HepG2 (cell line): ENCODE measurements around the gene MTA2. TPM values are rescaled to one million over a fixed set of nuclear protein-coding genes. Genes with fewer than 3 reads are reported as not detected.

Experiments used
- DMAP1 ChIP-seq: IDR thresholded peaks from 2 replicates; pipeline ENCODE4 v1.6.1; 2016
- DPF2 ChIP-seq: sonication (generic); formaldehyde crosslinking; IDR thresholded peaks from 2 replicates; pipeline ENCODE4 v1.4.0; 2020; ENCODE audit warnings: mild to moderate bottlenecking, low read depth, missing genetic modification reagents, borderline replicate concordance
- FOXO1 ChIP-seq: sonication (generic); formaldehyde crosslinking; IDR thresholded peaks from 2 replicates; pipeline ENCODE4 v1.4.0; 2020; ENCODE audit warnings: missing genetic modification reagents
- GABPA ChIP-seq, 2 experiments: IDR thresholded peaks; 2 replicates each; pipeline ENCODE4 v1.6.1; 2011 to 2016; ENCODE audit warnings: low read depth in 2 of 2, low read length in 1 of 2, missing biosample characterization in 1 of 2, missing genetic modification characterization in 1 of 2
- KDM5B ChIP-seq: sonication (generic); formaldehyde crosslinking; IDR thresholded peaks from 2 replicates; pipeline ENCODE4 v1.4.0; 2020; ENCODE audit warnings: missing genetic modification reagents, mild to moderate bottlenecking, borderline replicate concordance
- MXD4 ChIP-seq: IDR thresholded peaks from 2 replicates; pipeline ENCODE4 v1.6.1; 2016; ENCODE audit warnings: mild to moderate bottlenecking, missing biosample characterization, missing genetic modification reagents
- NKX3-1 ChIP-seq: sonication (generic); formaldehyde crosslinking; IDR thresholded peaks from 2 replicates; pipeline ENCODE4 v1.5.0; 2020; ENCODE audit warnings: missing genetic modification reagents
- PPARG ChIP-seq: conservative IDR thresholded peaks from 2 replicates; pipeline ENCODE4 v1.6.1; 2016; ENCODE audit warnings: missing biosample characterization, missing genetic modification reagents
- REST ChIP-seq, 2 experiments: IDR thresholded peaks; 2 replicates each; pipeline ENCODE4 v1.6.1; 2011 to 2012; ENCODE audit warnings: low read length in 2 of 2, borderline replicate concordance in 1 of 2, low read depth in 1 of 2, mild to moderate bottlenecking in 1 of 2, moderate library complexity in 1 of 2
- SAP130 ChIP-seq: IDR thresholded peaks from 2 replicates; pipeline ENCODE4 v1.6.1; 2016; ENCODE audit warnings: low read depth
- SNAPC5 ChIP-seq: sonication (generic); formaldehyde crosslinking; IDR thresholded peaks from 2 replicates; pipeline ENCODE4 v1.8.1; 2023; ENCODE audit warnings: mild to moderate bottlenecking, missing genetic modification reagents, borderline replicate concordance
- SP4 ChIP-seq: sonication (generic); formaldehyde crosslinking; IDR thresholded peaks from 2 replicates; pipeline ENCODE4 v1.8.1; 2023; ENCODE audit warnings: mild to moderate bottlenecking, missing genetic modification reagents
- TAF1 ChIP-seq: sonication (generic); formaldehyde crosslinking; IDR thresholded peaks from 2 replicates; pipeline ENCODE4 v1.4.0; 2020; ENCODE audit warnings: missing genetic modification reagents
- ZBTB8A ChIP-seq: sonication (generic); formaldehyde crosslinking; IDR thresholded peaks from 2 replicates; pipeline ENCODE4 v1.4.0; 2020; ENCODE audit warnings: mild to moderate bottlenecking, low read depth, missing genetic modification reagents, borderline replicate concordance
- ZFP41 ChIP-seq: sonication (generic); formaldehyde crosslinking; IDR thresholded peaks from 2 replicates; pipeline ENCODE4 v1.4.0; 2020; ENCODE audit warnings: mild to moderate bottlenecking, missing genetic modification reagents, borderline replicate concordance
- ZFP91 ChIP-seq: sonication (generic); formaldehyde crosslinking; IDR thresholded peaks from 2 replicates; pipeline ENCODE4 v1.9.0; 2022; ENCODE audit warnings: missing genetic modification reagents, mild to moderate bottlenecking, borderline replicate concordance
- ZNF546 ChIP-seq: sonication (generic); formaldehyde crosslinking; conservative IDR thresholded peaks from 2 replicates; pipeline ENCODE4 v1.8.1; 2023; ENCODE audit warnings: mild to moderate bottlenecking, missing genetic modification reagents
- ZNF550 ChIP-seq: sonication (generic); formaldehyde crosslinking; IDR thresholded peaks from 2 replicates; pipeline ENCODE4 v1.4.0; 2020; ENCODE audit warnings: mild to moderate bottlenecking, missing genetic modification reagents, borderline replicate concordance
- ZNF563 ChIP-seq: sonication (generic); formaldehyde crosslinking; IDR thresholded peaks from 2 replicates; pipeline ENCODE4 v1.8.0; 2022; ENCODE audit warnings: mild to moderate bottlenecking, moderate library complexity, missing genetic modification reagents
- ZNF704 ChIP-seq: sonication (generic); formaldehyde crosslinking; IDR thresholded peaks from 2 replicates; pipeline ENCODE4 v1.8.1; 2023; ENCODE audit warnings: mild to moderate bottlenecking, inconsistent platforms, moderate library complexity, missing genetic modification reagents, borderline replicate concordance
- polyA plus RNA-seq, 8 experiments: library from polyadenylated mRNA; depleted of rRNA in 3 of 8; stranded (reverse) in 7 of 8; unstranded in 1 of 8; fragments of >200 nt; fragmentation: Illumina TruSeq in 4 of 8; extraction: Trizol in 4 of 8; gene quantifications; 2 replicates each; pipeline versions ENCODE4 v1.2.1 to v1.2.3, GENCODE V29; 2011 to 2016; ENCODE audit warnings: low read depth in 4 of 8, missing spikeins in 1 of 8, mixed read lengths in 1 of 8; ENCODE audit not compliant: insufficient read depth in 1 of 8
- total RNA-seq, 5 experiments: library from RNA; depleted of rRNA; stranded (reverse); fragments of >200 nt; fragmentation: Illumina TruSeq; extraction: Trizol; gene quantifications; 2 replicates each; pipeline ENCODE4 v1.2.3, GENCODE V29; 2016; ENCODE audit warnings: low read depth in 1 of 5

The MTA2 gene
- total and polyA plus RNA-seq, 2 of the 13 experiments (the other 11 are each of a cell fraction or from before 2014, with no cell fraction given), result 14.0 to 70.0 TPM

- TF ChIP-seq ZNF704 (CRISPR knock-in tag) (peak; percentile 49; the same call in 1 of the 2 replicates), NKX3-1 (peak; percentile 34; the same call in 1 of the 2 replicates), ZNF563 (CRISPR knock-in tag) (peak; percentile 90), ZFP91 (CRISPR knock-in tag) (peak; percentile 88; the same call in 1 of the 2 replicates), KDM5B (CRISPR knock-in tag) (peak; percentile 83), ZFP41 (CRISPR knock-in tag) (0 out of 2 replicates have a peak, but pooled peaks have one; percentile 64), MXD4 (CRISPR knock-in tag) (peak; percentile 49; the same call in 1 of the 2 replicates), DPF2 (CRISPR knock-in tag) (no peak), GABPA (IDR thresholded peaks at IDR 0.05; ENCODE audit: low read depth, low read length) (peak; percentile 42; the same call in 1 of the 2 replicates), GABPA (CRISPR knock-in tag; IDR thresholded peaks at IDR 0.05; ENCODE audit: low read depth) (peak; percentile 82), ZBTB8A (CRISPR knock-in tag) (0 out of 2 replicates have a peak, but pooled peaks have one; percentile 37), ZNF546 (CRISPR knock-in tag) (peak; percentile 30; the same call in 1 of the 2 replicates), FOXO1 (CRISPR knock-in tag) (peak; percentile 36; the same call in 1 of the 2 replicates), SAP130 (CRISPR knock-in tag) (peak; percentile 79), TAF1 (peak; percentile 73), DMAP1 (CRISPR knock-in tag) (peak; percentile 74), SNAPC5 (CRISPR knock-in tag) (no peak), ZNF550 (peak; percentile 62; the same call in 1 of the 2 replicates), SP4 (CRISPR knock-in tag) (peak; percentile 57), REST (IDR thresholded peaks at IDR 0.05; ENCODE audit: borderline replicate concordance in 1 of 2, low read depth in 1 of 2, low read length in 2 of 2) (no peak), PPARG (CRISPR knock-in tag) (0 out of 2 replicates have a peak, but pooled peaks have one; percentile 25)
Measured at GRCh38 chr11:62601372-62602140, at the start of gene MTA2 (continued).
